Activated CD4-positive, alpha-beta T cell treated with anti-CD3 and anti-CD28 coated beads, Interleukin-2, amount 10 ng/mL, durations not matched to agents 7 days and 5 days (primary cell): ENCODE data around the gene SH3RF3. TPM values are rescaled to one million over a fixed set of nuclear protein-coding genes. Genes with fewer than 3 reads are reported as not detected.

Experiments
- CTCF ChIA-PET: fragments of 350-600 bp; sonication (Branson Sonifier 250); formaldehyde crosslinking; loops from one replicate; lab custom pipeline; 2021; ENCODE audit warnings: antibody characterized with exemption; lab: Charles Lee
- POLR2A ChIA-PET: fragments of 350-600 bp; sonication (Branson Sonifier 250); formaldehyde crosslinking; loops from one replicate; lab custom pipeline; 2021; ENCODE audit warnings: antibody characterized with exemption; lab: Charles Lee
- DNase-seq: peaks from one replicate; pipeline ENCODE4 v3.0.0-alpha.2; 2020
- H3K27ac Mint-ChIP-seq: one replicate; pipeline ENCODE4 v1.8.0; 2021; ENCODE audit warnings: mild to moderate bottlenecking, moderate library complexity, mixed read lengths
- H3K27me3 Mint-ChIP-seq: one replicate; pipeline ENCODE4 v1.8.0; 2021; ENCODE audit warnings: mixed read lengths
- H3K36me3 Mint-ChIP-seq: one replicate; pipeline ENCODE4 v1.8.0; 2021; ENCODE audit warnings: low read depth, mixed read lengths
- H3K4me1 Mint-ChIP-seq: one replicate; pipeline ENCODE4 v1.8.0; 2021; ENCODE audit warnings: mixed read lengths
- H3K4me3 Mint-ChIP-seq: one replicate; pipeline ENCODE4 v1.8.0; 2021; ENCODE audit warnings: mild to moderate bottlenecking, moderate library complexity, mixed read lengths
- H3K9me3 Mint-ChIP-seq: one replicate; pipeline ENCODE4 v1.8.0; 2021; ENCODE audit warnings: mixed read lengths
- total RNA-seq, 2 experiments: library from RNA; stranded (reverse); gene quantifications; one replicate each; pipeline ENCODE4 v1.2.3, GENCODE V29; 2021

The SH3RF3 gene
- total RNA-seq, 2 experiments from 2014 or later, result 0.08 to 0.17 TPM

GRCh38 chr2:109447251-109447661 lies 318.3 kb downstream of the SH3RF3 start:
- H3K4me1 Mint-ChIP-seq, result no peaks in the 10 kb centered on the region
- no peaks in the 10 kb centered on the region for H3K27me3 Mint-ChIP-seq
- H3K9me3 Mint-ChIP-seq, result peaks cover 24% of the 10 kb centered on the region
- no peak for DNase-seq
- H3K27ac Mint-ChIP-seq, result no peak overlapping the region
- ChIA-PET POLR2A (no interaction called here), CTCF (no interaction called here)
- peaks cover 3% of the 10 kb centered on the region for H3K36me3 Mint-ChIP-seq
- no peak overlapping the region for H3K4me3 Mint-ChIP-seq

- H3K27me3 Mint-ChIP-seq, result no peaks in the 10 kb centered on the region
- DNase-seq, result no peak
- no peak overlapping the region for H3K4me3 Mint-ChIP-seq
- ChIA-PET CTCF (no interaction called here), POLR2A (no interaction called here)
- H3K4me1 Mint-ChIP-seq, result no peaks in the 10 kb centered on the region
- H3K27ac Mint-ChIP-seq, result no peak overlapping the region
- peaks cover 19% of the 10 kb centered on the region for H3K9me3 Mint-ChIP-seq
- peaks cover 3% of the 10 kb centered on the region for H3K36me3 Mint-ChIP-seq
Observed at GRCh38 chr2:109447776-109448175, 318.8 kb downstream of the SH3RF3 start.

- Mint-ChIP-seq H3K4me1 (no peaks in the 10 kb centered on the region), H3K27me3 (no peaks in the 10 kb centered on the region), H3K27ac (no peak overlapping the region), H3K9me3 (peaks cover 17% of the 10 kb centered on the region), H3K36me3 (peaks cover 3% of the 10 kb centered on the region), H3K4me3 (no peak overlapping the region)
- DNase-seq, result no peak
- ChIA-PET CTCF (no interaction called here), POLR2A (no interaction called here)
Observed at GRCh38 chr2:109448207-109448606, 319.2 kb downstream of the SH3RF3 start.

- Mint-ChIP-seq H3K4me3 (no peak overlapping the region), H3K4me1 (no peaks in the 10 kb centered on the region)
- CTCF ChIA-PET, result interaction anchor here (1.1 kb wide), 1 partner anchor 61 kb away, joined by 4 read pairs; no protein-coding TSS in a partner anchor
Observed at GRCh38 chr2:109448946-109449788, 320.2 kb downstream of the SH3RF3 start.

DNA sequence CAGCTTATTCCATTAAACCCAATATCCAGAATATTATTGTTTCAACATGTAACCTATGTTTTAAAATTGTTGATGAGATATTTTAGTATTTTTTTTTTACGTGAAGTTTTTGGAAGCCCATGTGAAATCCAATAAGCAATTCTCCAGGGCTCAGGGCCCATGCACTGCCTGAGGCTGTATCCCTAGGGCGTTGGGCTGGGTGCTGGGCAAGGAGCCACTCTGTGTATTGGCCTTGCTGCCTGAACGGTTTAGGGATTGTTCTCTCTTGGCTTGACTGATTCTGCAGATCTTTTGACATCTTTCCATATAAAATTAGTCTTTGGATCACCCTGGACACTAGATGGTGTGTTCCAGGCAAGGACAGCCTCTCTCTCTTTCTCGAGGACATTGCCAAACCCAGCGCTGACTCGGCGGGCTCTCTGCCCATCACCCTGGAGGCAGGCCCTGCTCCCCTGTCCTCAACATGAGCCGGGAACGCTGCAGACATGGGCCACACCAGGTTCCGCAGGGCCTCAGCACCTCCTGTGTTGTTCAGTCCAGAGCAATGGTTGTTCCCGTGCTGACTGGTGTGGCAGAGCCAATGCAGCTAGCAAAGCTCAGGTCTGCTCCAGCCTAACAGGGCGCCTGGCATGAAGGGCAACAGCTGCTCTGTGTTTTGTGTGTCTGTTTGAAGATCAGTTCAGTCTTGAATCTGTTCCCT lies 321.7 kb downstream of the SH3RF3 start:
- Mint-ChIP-seq H3K4me1 (peaks cover 7% of the 10 kb centered on the region), H3K9me3 (no peaks in the 10 kb centered on the region), H3K4me3 (no peak overlapping the region), H3K27ac (no peak overlapping the region), H3K27me3 (no peaks in the 10 kb centered on the region), H3K36me3 (no peaks in the 10 kb centered on the region)
- no peak for DNase-seq
- POLR2A ChIA-PET, result no interaction called here
- CTCF ChIA-PET, result no interaction called here

More at GRCh38 chr2:109448946-109449788, 320.2 kb downstream of the SH3RF3 start:
- Mint-ChIP-seq H3K27me3 (no peaks in the 10 kb centered on the region), H3K27ac (no peak overlapping the region), H3K9me3 (peaks cover 12% of the 10 kb centered on the region), H3K36me3 (peaks cover 3% of the 10 kb centered on the region)
- no peak for DNase-seq
- POLR2A ChIA-PET, result no interaction called here

GRCh38 chr2:109451671-109452070 lies 322.7 kb downstream of the SH3RF3 start:
- no peaks in the 10 kb centered on the region for H3K9me3 Mint-ChIP-seq
- no peaks in the 10 kb centered on the region for H3K36me3 Mint-ChIP-seq
- H3K27ac Mint-ChIP-seq, result no peak overlapping the region
- H3K27me3 Mint-ChIP-seq, result no peaks in the 10 kb centered on the region
- ChIA-PET POLR2A (no interaction called here), CTCF (no interaction called here)
- peaks cover 7% of the 10 kb centered on the region for H3K4me1 Mint-ChIP-seq
- no peak overlapping the region for H3K4me3 Mint-ChIP-seq
- no peak for DNase-seq

GRCh38 chr2:109452318-109453305 lies 323.6 kb downstream of the SH3RF3 start:
- Mint-ChIP-seq H3K4me3 (no peak overlapping the region), H3K9me3 (no peaks in the 10 kb centered on the region), H3K36me3 (no peaks in the 10 kb centered on the region), H3K27me3 (no peaks in the 10 kb centered on the region), H3K27ac (no peak overlapping the region), H3K4me1 (peaks cover 7% of the 10 kb centered on the region)
- DNase-seq, result no peak
- POLR2A ChIA-PET, result no interaction called here
- CTCF ChIA-PET, result interaction anchor here (0.7 kb wide), 1 partner anchor 125 kb away, joined by 5 read pairs; no protein-coding TSS in a partner anchor

- no peak for DNase-seq
- ChIA-PET POLR2A (no interaction called here), CTCF (interaction anchor here (0.7 kb wide), 1 partner anchor 126 kb away, joined by 5 read pairs; no protein-coding TSS in a partner anchor)
- no peaks in the 10 kb centered on the region for H3K36me3 Mint-ChIP-seq
- H3K27me3 Mint-ChIP-seq, result no peaks in the 10 kb centered on the region
- H3K27ac Mint-ChIP-seq, result no peak overlapping the region
- H3K4me1 Mint-ChIP-seq, result peaks cover 7% of the 10 kb centered on the region
- no peaks in the 10 kb centered on the region for H3K9me3 Mint-ChIP-seq
- H3K4me3 Mint-ChIP-seq, result no peak overlapping the region
Observed at GRCh38 chr2:109453371-109453995, 324.5 kb downstream of the SH3RF3 start.

DNA sequence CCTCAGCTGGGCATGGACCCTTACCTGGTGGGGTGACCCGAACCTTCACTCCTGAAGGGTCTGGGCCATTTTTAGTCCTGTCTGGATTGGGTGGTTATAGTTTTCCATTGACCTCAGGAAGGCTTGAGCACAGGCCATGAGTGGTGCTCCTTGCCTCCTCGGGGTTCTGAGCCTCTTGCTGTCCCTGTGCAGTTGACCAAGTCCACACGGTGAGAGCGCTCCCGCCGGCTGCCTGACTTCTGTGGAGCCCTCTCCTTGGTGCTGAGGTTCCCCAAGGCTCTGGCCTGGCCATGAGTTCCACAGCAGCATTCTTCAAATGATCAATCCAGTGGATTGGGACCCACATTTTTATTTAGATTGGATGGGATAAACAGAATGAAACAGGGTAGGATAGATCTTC lies 325.3 kb downstream of the SH3RF3 start:
- Mint-ChIP-seq H3K4me3 (no peak overlapping the region), H3K4me1 (peaks cover 7% of the 10 kb centered on the region), H3K27ac (no peak overlapping the region), H3K9me3 (no peaks in the 10 kb centered on the region), H3K36me3 (no peaks in the 10 kb centered on the region), H3K27me3 (no peaks in the 10 kb centered on the region)
- CTCF ChIA-PET, result no interaction called here
- POLR2A ChIA-PET, result no interaction called here
- DNase-seq, result no peak

DNA sequence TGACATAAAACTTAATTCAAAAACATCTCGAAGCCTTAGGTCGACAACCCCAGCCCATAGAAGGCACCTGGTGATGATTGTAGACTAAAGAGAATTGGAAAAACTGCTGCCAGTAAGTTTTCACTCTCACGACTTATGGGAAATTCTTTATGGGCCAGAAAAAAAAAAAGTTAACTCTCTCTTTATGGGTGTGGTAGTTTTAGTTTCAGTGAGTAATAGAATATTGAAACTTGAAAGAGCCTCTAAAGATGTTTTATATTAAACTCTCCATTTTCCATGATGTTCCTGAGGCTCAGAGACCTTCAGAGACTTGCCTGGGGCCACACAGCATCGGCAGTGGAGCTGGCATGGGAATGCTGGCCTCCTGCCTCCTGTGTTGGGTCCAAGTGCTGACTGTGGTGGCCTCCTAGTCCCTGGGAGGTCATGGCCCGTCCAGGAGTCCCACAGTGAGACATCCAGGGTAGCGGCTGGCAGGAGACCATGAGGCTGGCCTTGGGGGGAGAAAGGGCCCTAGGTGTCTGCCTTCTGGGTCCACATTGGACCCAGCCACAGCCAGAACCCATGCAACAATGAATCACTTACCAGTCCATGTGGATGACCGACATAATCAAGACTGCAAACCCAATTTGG lies 325.9 kb downstream of the SH3RF3 start:
- H3K27ac Mint-ChIP-seq, result no peak overlapping the region
- H3K36me3 Mint-ChIP-seq, result no peaks in the 10 kb centered on the region
- H3K4me1 Mint-ChIP-seq, result peaks cover 7% of the 10 kb centered on the region
- ChIA-PET CTCF (no interaction called here), POLR2A (no interaction called here)
- DNase-seq, result no peak
- H3K4me3 Mint-ChIP-seq, result no peak overlapping the region
- H3K9me3 Mint-ChIP-seq, result no peaks in the 10 kb centered on the region
- no peaks in the 10 kb centered on the region for H3K27me3 Mint-ChIP-seq

DNA sequence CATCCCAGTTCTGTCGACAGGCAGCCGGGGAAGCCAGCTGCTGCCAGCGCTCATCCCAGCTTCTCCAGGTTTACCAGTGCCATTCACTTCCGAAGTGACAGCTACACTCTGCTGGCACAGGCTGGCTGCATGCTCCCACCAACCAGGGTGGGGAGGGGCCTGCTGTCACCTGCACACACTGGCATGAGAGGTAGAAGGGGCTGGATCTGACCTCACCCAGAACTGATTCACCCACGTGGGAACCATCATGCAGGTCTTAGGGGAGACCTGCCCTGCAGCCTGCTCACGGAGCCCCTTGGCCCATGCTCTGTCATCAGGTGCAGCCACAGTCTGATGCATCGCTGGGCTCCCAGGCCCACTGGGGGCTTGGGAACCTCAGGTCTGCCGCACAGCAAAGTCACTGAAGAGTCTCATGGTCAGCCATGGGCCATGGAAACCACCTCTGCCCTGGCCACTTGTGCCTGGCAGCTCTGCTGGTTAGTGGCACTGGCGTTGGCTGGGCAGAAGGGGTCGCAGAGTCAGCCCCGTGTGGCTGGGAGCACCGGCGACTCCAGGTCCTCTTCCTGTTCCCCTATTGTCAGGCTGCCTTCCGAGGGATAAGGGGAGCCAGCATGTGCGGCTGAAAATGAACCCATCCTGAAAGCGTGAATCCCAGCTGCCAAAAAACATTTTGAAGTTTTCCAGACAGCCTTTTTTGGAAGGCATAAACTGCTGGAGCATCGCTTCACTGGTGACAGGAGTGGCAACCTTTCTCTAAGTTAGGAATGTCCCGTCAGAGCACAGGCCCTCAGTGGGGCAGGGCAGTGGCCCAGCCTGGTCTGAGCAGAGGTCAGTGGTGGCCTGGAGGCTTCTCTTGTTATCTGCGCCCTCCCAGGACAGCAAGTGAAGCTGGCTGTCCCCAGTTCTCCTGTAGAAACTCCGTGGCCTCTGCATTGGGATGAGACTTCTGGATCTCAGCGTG lies 327.0 kb downstream of the SH3RF3 start:
- CTCF ChIA-PET, result interaction anchor here (1.0 kb wide), 1 partner anchor 16 kb away, joined by 4 read pairs; no protein-coding TSS in a partner anchor
- no peaks in the 10 kb centered on the region for H3K9me3 Mint-ChIP-seq
- H3K36me3 Mint-ChIP-seq, result no peaks in the 10 kb centered on the region

More for the DNA sequence above, 327.0 kb downstream of the SH3RF3 start:
- H3K4me1 Mint-ChIP-seq, result peaks cover 7% of the 10 kb centered on the region
- H3K27me3 Mint-ChIP-seq, result no peaks in the 10 kb centered on the region
- POLR2A ChIA-PET, result no interaction called here
- H3K4me3 Mint-ChIP-seq, result no peak overlapping the region
- DNase-seq, result no peak
- H3K27ac Mint-ChIP-seq, result no peak overlapping the region
